ENCODE data around the gene RANBP2.

Gene RANBP2

GRCh38 chr2:108776475-108776874 lies 57.2 kb downstream of the RANBP2 start:
- H3K4me3 ChIP-seq (ENCODE audit: low read depth, low read length) = no peak overlapping the region

- H3K4me3 ChIP-seq (ENCODE audit: low read depth, low read length) = no peak overlapping the region
Observed at GRCh38 chr2:108778857-108779256, 59.6 kb downstream of the RANBP2 start.

- peak overlapping the region; percentile 86 for H3K4me3 ChIP-seq (ENCODE audit: low read depth, low read length)
Observed at GRCh38 chr2:108786008-108786353, 66.7 kb downstream of the RANBP2 start.

- H3K4me3 ChIP-seq (ENCODE audit: low read depth, low read length) = peak within 1 kb of the TSS; percentile 86
Observed at GRCh38 chr2:108786354-108787215, 67.3 kb downstream of the RANBP2 start, which contains the start of gene CCDC138. Gene CCDC138 (plus strand): TSS chr2:108786771. CDS start chr2:108786823, 52 bp downstream.

GRCh38 chr2:108787216-108787541 lies 67.9 kb downstream of the RANBP2 start:
- H3K4me3 ChIP-seq (ENCODE audit: low read depth, low read length) = peak overlapping the region; percentile 86

GRCh38 chr2:108803045-108803736 lies 83.9 kb downstream of the RANBP2 start:
- no peak overlapping the region for H3K4me3 ChIP-seq (ENCODE audit: low read depth, low read length)

- no peak overlapping the region for H3K4me3 ChIP-seq (ENCODE audit: low read depth, low read length)
Observed at GRCh38 chr2:108805032-108805431, 85.8 kb downstream of the RANBP2 start.

GRCh38 chr2:108805782-108806181 lies 86.5 kb downstream of the RANBP2 start:
- no peak overlapping the region for H3K4me3 ChIP-seq (ENCODE audit: low read depth, low read length)

- H3K4me3 ChIP-seq (ENCODE audit: low read depth, low read length) = no peak overlapping the region
Observed at GRCh38 chr2:108806371-108807113, 87.3 kb downstream of the RANBP2 start.

- H3K4me3 ChIP-seq (ENCODE audit: low read depth, low read length) = no peak overlapping the region
Observed at GRCh38 chr2:108809936-108810335, 90.7 kb downstream of the RANBP2 start.

- H3K4me3 ChIP-seq (ENCODE audit: low read depth, low read length) = no peak overlapping the region
Observed at GRCh38 chr2:108810993-108811957, 92.0 kb downstream of the RANBP2 start.

GRCh38 chr2:108813732-108814131 lies 94.5 kb downstream of the RANBP2 start:
- no peak overlapping the region for H3K4me3 ChIP-seq (ENCODE audit: low read depth, low read length)

GRCh38 chr2:108820482-108820881 lies 101.2 kb downstream of the RANBP2 start:
- H3K4me3 ChIP-seq (ENCODE audit: low read depth, low read length) = no peak overlapping the region

- no peak overlapping the region for H3K4me3 ChIP-seq (ENCODE audit: low read depth, low read length)
Observed at GRCh38 chr2:108823286-108823685, 104.0 kb downstream of the RANBP2 start.

- no peak overlapping the region for H3K4me3 ChIP-seq (ENCODE audit: low read depth, low read length)
Observed at GRCh38 chr2:108824316-108825070, 105.2 kb downstream of the RANBP2 start.

- no peak overlapping the region for H3K4me3 ChIP-seq (ENCODE audit: low read depth, low read length)
Observed at GRCh38 chr2:108825254-108825653, 106.0 kb downstream of the RANBP2 start.

GRCh38 chr2:108825736-108826135 lies 106.5 kb downstream of the RANBP2 start:
- H3K4me3 ChIP-seq (ENCODE audit: low read depth, low read length) = no peak overlapping the region

GRCh38 chr2:108829578-108830310 lies 110.5 kb downstream of the RANBP2 start:
- H3K4me3 ChIP-seq (ENCODE audit: low read depth, low read length) = no peak overlapping the region

- H3K4me3 ChIP-seq (ENCODE audit: low read depth, low read length) = no peak overlapping the region
Observed at GRCh38 chr2:108833219-108833618, 113.9 kb downstream of the RANBP2 start.
